Fibroblast of pulmonary artery (primary cell): ENCODE measurements around the gene ARMC2.

ENCODE experiments used
- DNase-seq: peaks from one replicate; pipeline ENCODE4 v3.0.0-alpha.2; 2010; ENCODE audit warnings: low read depth
- H3K4me3 ChIP-seq: replicated peaks from 2 replicates; pipeline ENCODE4 v1.5.1; 2011; ENCODE audit warnings: low read depth, mild to moderate bottlenecking, control low read depth, low read length, moderate library complexity
- CTCF ChIP-seq: IDR thresholded peaks from 2 replicates; pipeline ENCODE4 v1.5.1; 2011; ENCODE audit warnings: mild to moderate bottlenecking, control low read depth, low read length, inconsistent platforms; ENCODE audit errors: missing control alignments

ARMC2 gene

GRCh38 chr6:108904741-108905140 lies 56.5 kb downstream of the ARMC2 start:
- no peak for DNase-seq
- H3K4me3 ChIP-seq, result no peak overlapping the region
- no peak for TF ChIP-seq CTCF

- peak; percentile 41 for TF ChIP-seq CTCF
- H3K4me3 ChIP-seq, result no peak overlapping the region
These were observed 66.2 kb downstream of the ARMC2 start for GRCh38 chr6:108914235-108915022.

GRCh38 chr6:108915258-108915657 lies 67.0 kb downstream of the ARMC2 start:
- no peak for DNase-seq
- no peak overlapping the region for H3K4me3 ChIP-seq
- no peak for TF ChIP-seq CTCF

More at GRCh38 chr6:108914235-108915022, 66.2 kb downstream of the ARMC2 start:
- no peak for DNase-seq

- DNase-seq, result no peak
- no peak overlapping the region for H3K4me3 ChIP-seq
- TF ChIP-seq CTCF, result no peak
These were observed 67.9 kb downstream of the ARMC2 start for GRCh38 chr6:108916026-108916686.

- no peak overlapping the region for H3K4me3 ChIP-seq
- no peak for DNase-seq
- no peak for TF ChIP-seq CTCF
These were observed 72.5 kb downstream of the ARMC2 start for GRCh38 chr6:108920751-108921150.

GRCh38 chr6:108921547-108922361 lies 73.5 kb downstream of the ARMC2 start:
- no peak for TF ChIP-seq CTCF
- peak; percentile 85 for DNase-seq
- H3K4me3 ChIP-seq, result no peak overlapping the region
